ENCODE measurements around the gene LRRC28. TPM values are rescaled to one million over a fixed set of nuclear protein-coding genes. Genes with fewer than 3 reads are reported as not detected.

LRRC28 gene
- total and polyA plus RNA-seq, 9 of the 15 experiments (the other 6 are each of a cell fraction or from before 2014, with no cell fraction given) = 5.5 to 17.4 (median 7.9) TPM

DNA sequence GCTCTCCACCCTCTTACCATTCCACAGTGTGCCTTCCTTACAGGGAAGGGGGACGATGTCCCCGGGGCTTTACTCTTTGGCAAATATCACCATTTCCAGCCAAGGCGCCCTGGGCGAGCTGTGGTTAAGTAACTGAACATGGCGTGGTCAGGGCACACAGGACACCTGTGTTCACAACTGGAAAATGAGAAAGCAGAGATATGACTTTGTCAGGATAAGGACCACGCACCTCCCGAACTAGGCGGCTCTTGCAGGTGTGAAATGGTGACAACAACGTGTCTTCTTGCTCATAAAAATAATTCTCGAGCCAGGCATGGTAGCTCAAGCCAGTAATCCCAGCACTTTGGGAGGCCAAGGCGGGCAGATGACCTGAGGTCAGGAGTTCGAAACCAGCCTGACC, 154.8 kb downstream of the LRRC28 start:
- BruUV-seq (replicated peaks) = no TSS peak
- no peak overlapping the region for H3K4me3 ChIP-seq
- no peaks in the 10 kb centered on the region for H3K9me3 ChIP-seq (replicated peaks; ENCODE audit: control insufficient read depth, insufficient read depth, low read depth, low read length)
- H3K79me2 ChIP-seq (ENCODE audit: control insufficient read depth, insufficient read depth, low read length) = no peaks in the 10 kb centered on the region
- peaks cover 10% of the 10 kb centered on the region; the same call in 1 of the 2 replicates for H4K20me1 ChIP-seq (replicated peaks; ENCODE audit: control insufficient read depth, insufficient read depth, low read length)
- CTCF ChIA-PET (ENCODE audit: low intra/inter-chr PET ratio) = no interaction called here
- in situ Hi-C loops (cut with MboI) (no loop called here), intact Hi-C loops (cut with micrococcal nuclease) (loop anchor here (10.0 kb wide), 2 partner anchors 299 to 509 kb away; no protein-coding TSS in a partner anchor)
- FAIRE-seq = no peak
- H3K9ac ChIP-seq (ENCODE audit: insufficient read depth in 1 of 2, low read depth in 2 of 2, low read length in 2 of 2) = no peak overlapping the region
- H3K4me2 ChIP-seq (ENCODE audit: insufficient read depth, low read length) = no peak overlapping the region
- POLR2A ChIA-PET = no interaction called here
- no peak overlapping the region for H2AFZ ChIP-seq (ENCODE audit: low read depth, low read length)
- ATAC-seq = no peak
- no peaks in the 10 kb centered on the region for H3K36me3 ChIP-seq (ENCODE audit: control insufficient read depth, insufficient read depth, low read length)
- DNase-seq (ENCODE audit: extremely low read depth in 1 of 4, low spot score in 3 of 4) = no peak
- H3K4me1 ChIP-seq (replicated peaks in 1 of 2; ENCODE audit: control insufficient read depth in 2 of 2, insufficient read depth in 2 of 2, low read length in 2 of 2) = no peaks in the 10 kb centered on the region
- 2% methylated on average over 10 of the region's 12 CpGs for WGBS (ENCODE audit: insufficient coverage, low coverage, missing lambda C conversion rate)
- H3K27me3 ChIP-seq (ENCODE audit: control insufficient read depth in 2 of 2, insufficient read depth in 2 of 2, low read length in 2 of 2) = peaks cover 14 to 69% of the 10 kb centered on the region in 2 experiments; a peak in 4 of 5 replicates
- no peaks in the 10 kb centered on the region for H3K9me1 ChIP-seq (ENCODE audit: control insufficient read depth, insufficient read depth, low read length)
- no peak for TF ChIP-seq FOXP1 (CRISPR knock-in tag; IDR thresholded peaks at IDR 0.05)
- no peak for TF ChIP-seq MEF2D (tag; conservative IDR thresholded peaks at IDR 0.05; ENCODE audit: low read depth)
- no peak for TF ChIP-seq ZNF707 (CRISPR knock-in tag; conservative IDR thresholded peaks at IDR 0.05)
- no peak for TF ChIP-seq ILF3 (IDR thresholded peaks at IDR 0.05; ENCODE audit: borderline replicate concordance)
- no peak for TF ChIP-seq THRAP3 (IDR thresholded peaks at IDR 0.05; ENCODE audit: borderline replicate concordance)
- no peak for TF ChIP-seq JUNB (CRISPR knock-in tag; conservative IDR thresholded peaks at IDR 0.05)
- no peak for TF ChIP-seq XRCC5 (IDR thresholded peaks at IDR 0.05; ENCODE audit: low read depth, low read length)
- TF ChIP-seq ZNF764 (CRISPR knock-in tag; IDR thresholded peaks at IDR 0.05; ENCODE audit: low read depth) = no peak
- no peak for TF ChIP-seq CEBPB (tag; IDR thresholded peaks at IDR 0.05)
- no peak for TF ChIP-seq MED1 (CRISPR knock-in tag; IDR thresholded peaks at IDR 0.05; ENCODE audit: borderline replicate concordance)
- TF ChIP-seq ESRRB (CRISPR knock-in tag; IDR thresholded peaks at IDR 0.05; ENCODE audit: borderline replicate concordance) = no peak
- no peak for TF ChIP-seq HDAC1 (IDR thresholded peaks at IDR 0.05)
- no peak for TF ChIP-seq HDAC2 (IDR thresholded peaks at IDR 0.05)
- no peak for TF ChIP-seq GATA2 (CRISPR knock-in tag; IDR thresholded peaks at IDR 0.05)
- no peak overlapping the region for H3K27ac ChIP-seq (ENCODE audit: extremely low read depth, low read depth, low read length)

All from K562 (cell line).